A549 treated with DMSO at 1 μM for 4 hours (cell line): Measurements from ENCODE around the gene PCDHGA6. TPM values are rescaled to one million over a fixed set of nuclear protein-coding genes. Genes with fewer than 3 reads are reported as not detected.

ENCODE experiments used
- total RNA-seq: library from RNA; stranded (reverse); fragments of 200-300 nt; extraction: Qiagen RNA extraction; gene quantifications from 5 replicates; pipeline ENCODE4 v1.2.3, GENCODE V29; 2022; ENCODE audit warnings: low read depth

Gene PCDHGA6
- total RNA-seq: 0.19 to 0.39 TPM (median 0.26 TPM) in 5 replicates

DNA sequence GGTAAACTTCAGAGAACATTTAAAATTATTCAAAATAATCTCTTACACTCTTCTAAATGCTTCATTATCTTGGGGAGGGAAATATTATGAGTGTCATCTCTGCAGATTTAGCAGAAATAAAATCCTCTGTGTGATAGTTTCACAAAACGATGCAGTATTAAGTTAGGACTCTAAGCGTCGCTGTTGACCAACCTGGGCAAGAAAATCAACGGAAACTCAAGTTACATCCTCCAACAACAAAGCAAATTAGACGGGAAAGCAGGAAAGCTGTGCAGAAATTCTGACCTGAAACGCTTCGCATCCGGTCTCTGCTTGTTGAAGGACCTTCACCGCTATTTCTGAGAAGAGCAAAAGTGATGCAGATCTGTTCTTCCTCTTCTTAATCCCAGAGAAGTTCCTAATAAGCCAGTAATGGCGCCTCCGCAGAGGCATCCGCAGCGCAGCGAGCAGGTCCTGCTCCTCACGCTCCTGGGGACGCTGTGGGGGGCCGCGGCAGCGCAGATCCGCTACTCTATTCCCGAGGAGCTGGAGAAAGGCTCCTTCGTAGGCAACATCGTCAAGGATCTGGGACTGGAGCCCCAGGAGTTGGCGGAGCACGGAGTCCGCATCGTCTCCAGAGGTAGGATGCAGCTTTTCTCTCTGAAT lies at the start of gene PCDHGA6:
TSS of gene PCDHGA6 (plus strand) at position 219 of the 645 bp plus-strand sequence. CDS start at position 412, 193 bp downstream.

DNA sequence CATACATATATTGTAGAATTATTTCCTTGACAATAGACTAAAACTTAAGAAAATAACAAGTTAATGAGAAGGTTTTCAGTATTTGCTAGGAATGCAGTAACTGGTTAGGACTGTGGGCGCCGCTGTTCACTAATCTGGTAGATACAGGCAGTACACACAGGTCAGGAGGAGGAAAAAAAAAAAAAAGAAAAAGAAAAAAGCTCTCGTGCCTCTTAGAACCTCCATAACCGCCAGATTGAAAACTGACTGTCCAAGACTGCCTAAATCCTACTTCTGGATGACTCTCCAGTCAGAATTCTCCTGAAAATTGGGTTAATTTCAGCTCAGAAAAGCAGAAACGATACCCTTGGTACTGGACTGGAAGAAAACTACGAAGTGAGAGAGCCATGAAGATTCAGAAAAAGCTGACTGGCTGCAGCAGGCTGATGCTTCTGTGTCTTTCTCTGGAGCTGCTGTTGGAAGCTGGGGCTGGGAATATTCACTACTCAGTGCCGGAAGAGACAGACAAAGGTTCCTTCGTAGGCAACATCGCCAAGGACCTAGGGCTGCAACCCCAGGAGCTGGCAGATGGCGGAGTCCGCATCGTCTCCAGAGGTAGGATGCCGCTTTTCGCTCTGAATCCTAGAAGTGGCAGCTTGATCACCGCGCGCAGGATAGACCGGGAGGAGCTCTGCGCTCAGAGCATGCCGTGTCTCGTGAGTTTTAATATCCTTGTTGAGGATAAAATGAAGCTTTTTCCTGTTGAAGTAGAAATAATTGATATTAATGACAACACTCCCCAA lies 43.2 kb upstream of the PCDHGA6 start, which contains the start of gene PCDHGA1:
TSS of gene PCDHGA1 (plus strand) at position 216 of the 782 bp plus-strand sequence.

DNA sequence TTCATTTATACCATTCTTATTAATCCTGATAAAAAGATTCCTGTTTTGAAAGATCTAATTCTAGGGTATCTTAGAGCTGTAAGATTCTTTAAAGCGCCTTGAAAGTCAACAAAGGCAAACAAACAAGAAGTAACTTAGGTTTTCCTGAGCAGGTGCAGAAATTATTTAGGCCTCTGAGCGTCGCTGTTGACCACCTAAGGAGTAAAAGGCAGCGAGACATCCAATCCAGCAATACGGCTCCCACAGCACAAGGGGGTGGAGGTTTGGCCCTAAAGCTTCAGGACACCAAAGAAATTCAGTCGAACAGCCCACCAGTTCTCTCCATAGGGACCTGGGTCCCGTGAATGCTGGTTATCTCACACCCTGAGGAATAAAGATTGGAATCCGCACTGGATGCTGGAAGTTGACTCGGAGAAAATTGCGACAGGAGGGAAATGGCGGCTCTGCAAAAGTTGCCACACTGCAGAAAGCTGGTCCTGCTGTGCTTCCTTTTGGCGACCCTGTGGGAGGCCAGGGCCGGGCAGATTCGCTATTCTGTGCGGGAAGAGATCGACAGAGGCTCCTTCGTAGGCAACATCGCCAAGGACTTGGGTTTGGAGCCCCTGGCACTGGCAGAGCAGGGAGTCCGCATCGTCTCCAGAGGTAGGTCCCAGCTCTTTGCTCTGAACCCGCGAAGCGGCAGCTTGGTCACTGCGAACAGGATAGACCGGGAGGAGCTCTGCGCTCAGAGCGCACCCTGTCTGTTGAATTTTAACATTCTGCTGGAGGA lies 35.0 kb upstream of the PCDHGA6 start, which contains the start of gene PCDHGA2:
TSS of gene PCDHGA2 (plus strand) at position 223 of the 769 bp plus-strand sequence.

DNA sequence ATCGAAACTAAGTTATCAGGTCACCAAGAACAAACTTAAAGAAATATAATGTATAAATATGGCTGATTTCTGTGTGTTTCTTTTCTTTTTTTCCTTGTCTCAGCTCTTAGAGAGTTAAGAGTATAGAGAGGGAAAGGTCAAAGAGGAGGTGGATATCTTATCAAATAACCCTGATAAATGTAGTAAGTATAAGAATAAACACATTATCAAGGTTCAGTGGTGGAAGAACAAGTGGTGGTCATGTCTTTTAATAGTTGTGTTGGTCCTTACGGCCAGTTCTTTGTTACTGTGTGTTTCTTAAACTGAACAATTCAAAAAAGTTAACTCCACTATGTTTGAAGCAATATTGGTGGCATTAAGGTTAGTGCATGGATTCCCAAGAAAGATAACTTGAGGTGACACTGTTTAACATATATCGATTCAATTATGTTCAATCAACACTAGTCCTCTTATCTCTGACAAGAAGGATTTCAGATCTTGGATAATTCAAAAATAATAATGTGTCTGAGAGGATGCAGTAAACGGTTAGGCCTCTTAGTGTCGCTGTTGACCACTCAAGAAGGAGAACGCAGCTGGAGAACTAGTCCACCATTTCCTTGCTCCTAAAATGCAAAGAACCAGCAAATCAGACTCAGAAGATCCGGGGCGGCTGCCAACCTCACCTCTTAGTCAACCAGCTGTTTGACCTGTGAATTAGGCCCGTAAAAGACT lies 30.3 kb upstream of the PCDHGA6 start, which contains the start of gene PCDHGA3:
TSS of gene PCDHGA3 (plus strand) at position 588 of the 711 bp plus-strand sequence. CDS start 205 bp downstream, outside the sequence.

DNA sequence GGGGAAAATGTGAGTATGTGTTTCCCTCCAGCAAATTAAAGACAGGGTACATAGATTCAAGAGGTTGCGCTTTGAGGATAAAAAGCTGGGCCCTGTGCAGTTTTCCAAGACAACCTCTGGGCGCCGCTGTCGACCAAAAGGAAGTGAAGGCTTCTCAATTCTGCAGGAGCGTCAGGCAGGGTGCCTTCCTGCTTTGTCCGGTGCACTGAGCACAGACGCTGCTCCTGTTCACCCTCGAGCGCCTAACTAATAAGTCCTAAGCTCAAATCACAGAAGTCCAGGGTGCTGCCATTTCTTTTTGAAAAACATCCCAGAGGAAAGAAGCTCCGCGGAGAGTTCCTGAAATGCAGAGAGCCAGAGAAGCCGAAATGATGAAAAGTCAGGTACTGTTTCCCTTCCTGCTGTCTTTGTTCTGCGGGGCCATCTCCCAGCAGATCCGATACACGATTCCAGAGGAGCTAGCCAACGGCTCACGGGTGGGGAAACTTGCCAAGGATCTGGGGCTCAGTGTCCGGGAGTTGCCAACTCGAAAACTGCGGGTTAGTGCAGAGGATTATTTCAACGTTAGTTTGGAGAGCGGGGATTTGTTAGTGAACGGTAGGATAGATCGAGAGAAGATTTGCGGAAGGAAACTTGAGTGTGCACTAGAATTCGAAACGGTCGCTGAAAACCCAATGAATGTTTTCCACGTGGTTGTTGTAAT lies 23.6 kb upstream of the PCDHGA6 start, which contains the start of gene PCDHGB1:
TSS of gene PCDHGB1 (plus strand) at position 183 of the 703 bp plus-strand sequence. CDS start at position 345, 162 bp downstream.

DNA sequence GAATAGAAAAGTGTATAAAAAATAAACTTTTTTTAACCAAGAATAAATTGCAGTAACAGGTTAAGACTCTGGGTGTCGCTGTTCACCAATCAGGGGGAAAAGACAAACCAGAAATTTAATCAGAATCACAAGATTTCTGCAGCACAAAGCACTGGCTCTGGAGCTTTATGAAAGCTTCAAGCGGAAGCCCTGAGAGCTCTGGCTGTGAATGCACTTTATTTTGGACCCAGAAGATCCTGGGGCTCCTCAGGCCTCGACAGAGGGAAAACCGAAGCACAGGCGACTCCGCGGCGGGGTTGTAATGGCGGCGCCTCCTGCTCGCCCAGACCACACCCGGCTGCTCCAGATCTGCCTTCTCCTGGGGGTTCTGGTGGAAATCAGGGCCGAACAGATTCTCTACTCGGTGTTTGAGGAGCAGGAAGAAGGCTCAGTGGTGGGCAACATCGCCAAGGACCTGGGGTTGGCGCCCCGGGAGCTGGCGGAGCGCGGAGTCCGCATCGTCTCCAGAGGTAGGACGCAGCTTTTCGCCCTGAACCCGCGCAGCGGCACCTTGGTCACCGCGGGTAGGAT lies 18.7 kb upstream of the PCDHGA6 start, which contains the start of gene PCDHGA4:
TSS of gene PCDHGA4 (plus strand) at position 122 of the 570 bp plus-strand sequence. CDS start at position 209, 87 bp downstream.

DNA sequence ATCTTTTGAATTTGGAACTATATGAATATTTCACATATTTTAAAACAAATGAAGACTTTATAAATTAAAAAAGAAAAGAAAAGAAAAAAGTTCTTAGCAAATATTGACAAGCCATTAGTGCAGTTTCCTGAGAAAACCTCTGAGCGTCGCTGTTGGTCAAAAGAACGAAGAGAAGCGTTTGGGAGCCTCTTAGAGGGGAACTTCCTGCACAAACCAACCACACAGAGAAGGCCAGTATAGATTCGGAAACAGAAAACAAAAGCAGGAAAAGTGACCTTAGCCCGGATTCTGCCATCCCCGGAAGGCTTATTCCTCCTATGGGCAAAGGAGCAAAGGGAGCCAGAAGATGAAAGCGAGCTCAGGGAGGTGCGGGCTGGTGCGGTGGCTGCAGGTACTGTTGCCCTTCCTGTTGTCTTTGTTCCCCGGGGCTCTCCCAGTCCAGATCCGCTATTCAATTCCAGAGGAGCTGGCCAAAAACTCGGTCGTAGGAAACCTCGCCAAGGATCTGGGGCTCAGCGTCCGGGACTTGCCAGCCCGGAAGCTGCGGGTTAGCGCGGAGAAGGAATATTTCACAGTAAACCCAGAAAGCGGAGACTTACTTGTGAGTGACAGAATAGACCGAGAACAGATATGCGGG lies 13.8 kb upstream of the PCDHGA6 start, which contains the start of gene PCDHGB2:
TSS of gene PCDHGB2 (plus strand) at position 205 of the 637 bp plus-strand sequence. CDS start at position 347, 142 bp downstream.

DNA sequence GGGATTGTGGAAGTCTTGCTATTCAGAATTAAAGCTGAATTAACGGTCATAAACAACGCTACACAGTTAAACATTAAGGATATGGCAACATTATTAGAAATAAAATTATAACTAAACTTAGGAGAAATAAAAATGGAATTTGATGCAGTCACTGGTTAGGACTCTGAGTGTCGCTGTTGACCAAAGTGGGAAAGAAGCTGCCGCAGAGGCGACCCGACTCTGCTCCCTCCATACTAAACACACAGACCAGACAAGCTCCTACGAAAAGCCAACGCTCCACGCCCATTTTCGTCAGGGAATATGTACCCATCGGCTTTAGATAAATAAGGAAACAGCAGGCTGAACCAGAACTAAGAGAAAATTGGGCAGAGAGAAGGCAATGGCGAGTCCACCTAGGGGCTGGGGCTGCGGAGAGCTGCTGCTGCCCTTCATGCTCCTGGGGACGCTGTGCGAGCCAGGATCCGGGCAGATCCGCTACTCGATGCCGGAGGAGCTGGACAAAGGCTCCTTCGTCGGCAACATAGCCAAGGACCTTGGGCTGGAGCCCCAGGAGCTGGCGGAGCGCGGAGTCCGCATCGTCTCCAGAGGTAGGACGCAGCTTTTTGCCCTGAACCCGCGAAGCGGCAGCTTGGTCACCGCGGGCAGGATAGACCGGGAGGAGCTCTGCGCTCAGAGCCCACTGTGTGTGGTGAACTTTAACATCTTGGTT lies 9.6 kb upstream of the PCDHGA6 start, which contains the start of gene PCDHGA5:
TSS of gene PCDHGA5 (plus strand) at position 211 of the 709 bp plus-strand sequence. CDS start at position 380, 169 bp downstream.

DNA sequence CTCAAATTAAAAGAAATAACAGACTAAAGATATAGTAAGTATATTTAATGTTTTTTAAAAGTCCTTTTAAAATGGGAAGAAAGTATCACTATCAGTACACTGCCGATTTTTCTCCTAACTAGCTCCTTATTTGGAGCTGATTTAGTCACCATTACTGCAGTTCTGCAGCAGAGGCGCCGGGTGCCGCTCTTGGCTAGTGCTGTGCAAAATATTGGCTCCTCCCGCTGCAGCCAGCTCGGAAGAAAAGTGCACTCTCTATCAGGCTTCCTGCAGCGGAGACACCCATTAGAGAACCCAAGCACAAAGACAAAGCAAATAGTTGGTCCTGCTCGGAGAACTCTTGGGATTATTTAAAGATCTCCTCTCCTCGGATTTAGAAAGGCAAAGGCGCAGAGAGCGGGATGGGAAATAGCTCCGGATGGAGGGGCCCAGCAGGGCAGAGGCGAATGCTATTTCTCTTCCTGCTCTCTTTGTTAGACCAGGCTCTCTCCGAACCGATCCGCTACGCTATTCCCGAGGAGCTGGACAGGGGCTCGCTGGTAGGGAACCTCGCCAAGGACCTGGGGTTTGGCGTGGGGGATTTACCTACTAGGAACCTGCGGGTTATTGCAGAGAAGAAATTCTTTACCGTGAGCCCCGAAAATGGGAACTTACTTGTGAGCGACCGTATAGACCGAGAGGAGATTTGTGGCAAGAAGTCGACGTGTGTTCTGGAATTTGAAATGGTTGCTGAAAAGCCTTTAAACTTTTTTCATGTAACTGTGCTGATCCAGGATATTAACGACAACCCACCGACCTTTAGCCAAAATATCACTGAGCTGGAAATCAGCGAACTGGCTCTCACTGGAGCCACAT lies 3.5 kb upstream of the PCDHGA6 start, which contains the start of gene PCDHGB3:
TSS of gene PCDHGB3 (plus strand) at position 249 of the 855 bp plus-strand sequence. CDS start at position 402, 153 bp downstream.

DNA sequence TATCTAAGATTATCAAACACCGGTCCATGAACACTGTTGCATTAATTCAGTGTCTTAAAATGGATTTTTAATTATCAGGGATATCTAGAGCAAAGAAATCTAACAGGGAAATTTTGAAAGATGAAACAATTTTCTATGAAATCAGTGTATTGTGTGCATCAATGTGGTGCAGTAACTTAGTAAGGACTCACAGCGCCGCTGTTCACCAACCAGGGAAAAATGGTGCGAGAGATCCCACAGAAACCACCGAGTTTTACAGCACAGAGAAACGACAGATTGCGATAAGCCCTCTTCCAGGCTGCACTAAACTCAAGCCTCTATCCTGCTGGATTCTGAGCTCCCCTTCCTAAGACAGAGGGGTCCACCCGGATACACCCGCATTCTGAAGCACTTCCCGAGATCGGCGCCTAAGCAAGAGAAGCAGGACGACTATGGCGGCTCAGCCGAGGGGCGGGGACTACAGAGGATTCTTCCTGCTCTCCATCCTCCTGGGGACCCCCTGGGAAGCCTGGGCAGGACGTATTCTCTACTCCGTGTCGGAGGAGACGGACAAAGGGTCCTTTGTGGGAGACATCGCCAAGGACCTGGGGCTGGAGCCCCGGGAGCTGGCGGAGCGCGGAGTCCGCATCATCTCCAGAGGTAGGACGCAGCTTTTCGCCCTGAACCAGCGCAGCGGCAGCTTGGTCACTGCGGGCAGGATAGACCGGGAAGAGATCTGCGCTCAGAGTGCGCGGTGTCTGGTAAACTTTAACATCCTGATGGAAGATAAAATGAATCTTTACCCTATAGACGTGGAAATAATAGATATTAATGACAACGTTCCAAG lies 9.0 kb downstream of the PCDHGA6 start, which contains the start of gene PCDHGA7:
TSS of gene PCDHGA7 (plus strand) at position 274 of the 826 bp plus-strand sequence. CDS start at position 432, 158 bp downstream.

DNA sequence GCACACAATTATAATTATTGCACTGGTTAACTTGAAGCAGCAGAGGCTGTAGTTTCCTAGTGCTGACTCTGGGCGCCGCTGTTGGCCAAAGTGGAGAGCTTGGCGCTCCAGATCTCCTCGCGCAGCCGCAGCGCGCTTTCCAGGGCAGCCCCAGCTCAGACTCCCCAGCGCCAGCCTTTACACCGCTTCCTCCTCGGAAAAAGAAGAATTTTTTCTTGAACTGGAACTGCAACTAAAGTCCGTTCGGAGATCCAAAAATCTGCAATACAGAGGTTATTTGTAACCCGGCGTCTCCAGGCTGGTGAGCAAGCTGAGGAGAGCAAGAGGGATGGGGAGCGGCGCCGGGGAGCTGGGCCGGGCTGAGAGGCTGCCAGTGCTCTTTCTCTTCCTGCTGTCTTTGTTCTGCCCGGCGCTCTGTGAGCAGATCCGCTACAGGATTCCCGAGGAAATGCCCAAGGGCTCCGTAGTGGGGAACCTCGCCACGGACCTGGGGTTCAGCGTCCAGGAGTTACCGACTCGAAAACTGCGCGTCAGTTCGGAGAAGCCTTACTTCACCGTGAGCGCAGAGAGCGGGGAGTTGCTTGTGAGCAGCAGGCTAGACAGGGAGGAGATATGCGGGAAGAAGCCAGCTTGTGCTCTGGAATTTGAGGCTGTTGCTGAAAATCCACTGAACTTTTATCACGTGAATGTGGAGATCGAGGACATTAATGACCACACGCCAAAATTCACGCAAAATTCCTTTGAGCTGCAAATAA lies 14.0 kb downstream of the PCDHGA6 start, which contains the start of gene PCDHGB4:
TSS of gene PCDHGB4 (plus strand) at position 142 of the 755 bp plus-strand sequence. CDS start at position 329, 187 bp downstream.

DNA sequence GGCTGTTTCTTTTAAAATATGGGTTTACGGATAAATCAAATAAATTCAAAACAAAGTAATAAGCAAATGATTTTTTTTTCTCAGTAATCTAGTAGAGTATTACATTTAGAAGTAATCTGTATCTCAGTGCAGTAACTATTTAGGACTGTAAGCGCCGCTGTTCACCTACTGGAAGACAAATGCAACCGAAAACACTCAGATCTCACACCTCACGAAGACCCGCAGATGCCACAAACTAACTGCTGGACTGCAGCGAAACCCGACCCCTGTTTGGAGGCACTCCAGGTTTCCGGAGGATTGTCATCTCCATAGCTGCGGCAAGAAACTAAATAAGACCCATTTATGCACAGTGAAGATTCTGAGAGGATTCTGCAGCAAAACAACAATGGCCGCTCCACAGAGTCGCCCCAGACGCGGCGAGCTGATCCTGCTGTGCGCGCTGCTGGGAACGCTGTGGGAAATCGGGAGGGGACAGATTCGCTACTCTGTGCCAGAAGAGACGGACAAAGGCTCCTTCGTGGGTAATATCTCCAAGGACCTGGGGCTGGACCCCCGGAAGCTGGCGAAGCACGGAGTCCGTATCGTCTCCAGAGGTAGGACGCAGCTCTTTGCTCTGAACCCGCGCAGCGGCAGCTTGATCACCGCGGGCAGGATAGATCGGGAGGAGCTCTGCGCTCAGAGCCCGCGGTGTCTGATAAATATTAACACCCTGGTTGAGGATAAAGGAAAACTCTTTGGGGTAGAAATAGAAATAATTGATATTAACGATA lies 18.9 kb downstream of the PCDHGA6 start, which contains the start of gene PCDHGA8:
TSS of gene PCDHGA8 (plus strand) at position 205 of the 770 bp plus-strand sequence. CDS start at position 386, 181 bp downstream.

DNA sequence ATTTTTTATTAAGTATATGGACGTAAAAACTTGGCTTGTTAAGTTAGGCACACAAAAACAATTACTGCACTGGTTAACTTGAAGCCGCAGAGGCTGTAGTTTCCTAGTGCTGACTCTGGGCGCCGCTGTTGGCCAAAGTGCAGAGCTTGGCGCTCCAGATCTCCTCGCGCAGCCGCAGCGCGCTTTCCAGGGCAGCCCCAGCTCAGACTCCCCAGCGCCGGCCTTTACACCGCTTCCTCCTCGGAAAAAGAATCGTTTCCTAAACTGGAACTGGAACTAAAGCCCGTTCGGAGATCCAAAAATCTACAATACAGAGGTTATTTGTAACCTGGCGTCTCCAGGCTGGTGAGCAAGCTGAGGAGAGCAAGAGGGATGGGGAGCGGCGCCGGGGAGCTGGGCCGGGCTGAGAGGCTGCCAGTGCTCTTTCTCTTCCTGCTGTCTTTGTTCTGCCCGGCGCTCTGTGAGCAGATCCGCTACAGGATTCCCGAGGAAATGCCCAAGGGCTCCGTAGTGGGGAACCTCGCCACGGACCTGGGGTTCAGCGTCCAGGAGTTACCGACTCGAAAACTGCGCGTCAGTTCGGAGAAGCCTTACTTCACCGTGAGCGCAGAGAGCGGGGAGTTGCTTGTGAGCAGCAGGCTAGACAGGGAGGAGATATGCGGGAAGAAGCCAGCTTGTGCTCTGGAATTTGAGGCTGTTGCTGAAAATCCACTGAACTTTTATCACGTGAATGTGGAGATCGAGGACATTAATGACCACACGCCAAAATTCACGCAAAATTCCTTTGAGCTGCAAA lies 24.3 kb downstream of the PCDHGA6 start, which contains the start of gene PCDHGB5:
TSS of gene PCDHGB5 (plus strand) at position 192 of the 796 bp plus-strand sequence. CDS start at position 373, 181 bp downstream.

DNA sequence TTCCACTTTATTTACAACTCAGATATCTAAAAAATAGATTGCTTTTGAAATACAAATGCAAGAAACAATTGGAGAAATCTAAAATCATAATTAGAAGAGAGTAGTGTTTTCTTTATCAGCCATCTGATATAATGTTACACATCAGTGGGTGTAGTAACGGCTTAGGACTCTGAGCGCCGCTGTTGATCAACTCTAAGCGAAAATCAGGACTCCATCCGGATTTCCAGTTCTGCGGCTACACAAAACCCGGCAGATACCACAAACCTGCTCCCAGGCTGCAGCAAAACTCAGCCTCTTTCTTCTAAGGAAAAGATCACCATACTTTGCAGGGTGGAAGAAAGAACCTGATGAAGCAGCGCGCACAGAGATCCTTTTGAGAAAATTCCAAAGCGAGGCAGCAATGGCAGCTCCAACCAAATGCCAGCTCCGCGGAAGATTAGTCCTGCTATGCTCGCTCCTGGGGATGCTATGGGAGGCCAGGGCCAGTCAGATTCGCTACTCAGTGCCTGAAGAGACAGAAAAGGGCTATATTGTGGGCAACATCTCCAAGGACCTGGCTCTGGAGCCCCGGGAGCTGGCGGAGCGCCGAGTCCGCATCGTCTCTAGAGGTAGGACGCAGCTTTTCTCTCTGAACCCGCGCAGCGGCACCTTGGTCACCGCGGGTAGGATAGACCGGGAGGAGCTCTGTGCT lies 29.0 kb downstream of the PCDHGA6 start, which contains the start of gene PCDHGA9:
TSS of gene PCDHGA9 (plus strand) at position 226 of the 691 bp plus-strand sequence. CDS start at position 401, 175 bp downstream.

